ENCODE measurements around the gene FAM200C. TPM values are rescaled to one million over a fixed set of nuclear protein-coding genes. Genes with fewer than 3 reads are reported as not detected.
"Not testable (repeated sequence)": the region's sequence is repeated elsewhere in the genome, so short reads cannot be mapped to it uniquely, and the experiment has no call there.

The FAM200C gene
- total RNA-seq, 2 donors from 2014 or later = 2.4 to 2.7 TPM

DNA sequence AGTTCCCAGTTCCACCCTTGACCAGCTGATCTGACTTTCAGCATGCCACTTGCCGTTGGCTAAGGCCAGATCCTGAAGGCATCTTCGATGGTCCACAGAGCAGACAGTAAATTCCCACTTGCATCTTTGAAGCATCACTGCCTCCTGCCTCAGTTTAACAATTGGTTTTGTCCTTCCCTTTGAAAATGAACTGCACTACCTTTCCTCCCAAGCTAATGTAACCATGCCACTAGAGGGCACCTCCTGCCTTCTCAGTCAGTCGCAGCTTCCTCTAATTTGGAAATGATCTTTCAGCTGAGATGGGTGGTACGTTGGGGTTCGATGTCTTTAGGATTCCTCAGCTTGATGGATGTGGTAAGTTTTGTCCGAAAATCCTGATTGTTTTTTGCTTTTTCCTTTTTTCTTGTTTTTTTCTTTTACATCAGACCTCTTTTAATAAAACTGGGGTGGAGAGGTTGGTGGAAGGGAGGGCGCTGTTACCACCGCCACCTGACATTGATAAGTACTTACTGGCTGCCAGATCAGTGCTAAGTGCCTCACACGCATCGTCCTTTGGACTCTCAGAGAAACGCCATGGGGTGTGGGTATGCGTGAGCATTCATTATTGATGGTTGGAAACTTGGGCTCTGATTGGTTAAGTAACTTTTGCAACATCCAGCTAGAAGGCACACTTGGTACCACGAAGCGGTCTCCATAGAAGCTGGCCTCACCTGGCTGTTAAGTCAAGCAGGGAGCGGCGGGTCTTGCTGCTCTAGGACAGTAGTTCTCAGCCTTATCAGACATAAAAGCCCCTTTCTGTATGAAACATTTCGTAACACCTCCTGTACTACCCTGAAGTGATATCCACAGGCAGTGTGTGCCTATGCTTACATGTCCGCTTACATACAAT lies 38.7 kb upstream of the FAM200C start:
- H3K9me3 ChIP-seq (ENCODE audit: control insufficient read depth, low read length) = no peaks in the 10 kb centered on the region
- peak overlapping the region; percentile 46 for H3K4me3 Mint-ChIP-seq
- peak overlapping the region; percentile 60 for H3K4me3 ChIP-seq (ENCODE audit: low read length)
- no peak overlapping the region for H3K27ac Mint-ChIP-seq
- DNase-seq = peak; percentile 88
- no peaks in the 10 kb centered on the region for H3K36me3 Mint-ChIP-seq (ENCODE audit: low read depth)
- H3K4me1 ChIP-seq (ENCODE audit: control insufficient read depth, insufficient read depth, low read length) = no peaks in the 10 kb centered on the region
- WGBS, 2 experiments (ENCODE audit: insufficient coverage in 1 of 2, insufficient read length in 1 of 2) = 19% methylated on average over 5 to 17 of the region's 18 CpGs
- H3K27ac ChIP-seq (ENCODE audit: low read depth, low read length) = no peak overlapping the region
- H3K9me3 Mint-ChIP-seq = no peaks in the 10 kb centered on the region
- no peaks in the 10 kb centered on the region for H3K36me3 ChIP-seq (ENCODE audit: control insufficient read depth, insufficient read depth, low read length)
- no peak overlapping the region for H3K9ac ChIP-seq (ENCODE audit: extremely low read depth, low read length, poor library complexity, severe bottlenecking)
- H3K27me3 Mint-ChIP-seq (ENCODE audit: insufficient read depth) = peaks cover 17% of the 10 kb centered on the region
- peak; percentile 91 for TF ChIP-seq CTCF (conservative IDR thresholded peaks at IDR 0.05)
- H3K27me3 ChIP-seq (ENCODE audit: control insufficient read depth, insufficient read depth, low read length, poor library complexity, severe bottlenecking) = no peaks in the 10 kb centered on the region
- H3K4me1 Mint-ChIP-seq = peaks cover 7% of the 10 kb centered on the region

DNA sequence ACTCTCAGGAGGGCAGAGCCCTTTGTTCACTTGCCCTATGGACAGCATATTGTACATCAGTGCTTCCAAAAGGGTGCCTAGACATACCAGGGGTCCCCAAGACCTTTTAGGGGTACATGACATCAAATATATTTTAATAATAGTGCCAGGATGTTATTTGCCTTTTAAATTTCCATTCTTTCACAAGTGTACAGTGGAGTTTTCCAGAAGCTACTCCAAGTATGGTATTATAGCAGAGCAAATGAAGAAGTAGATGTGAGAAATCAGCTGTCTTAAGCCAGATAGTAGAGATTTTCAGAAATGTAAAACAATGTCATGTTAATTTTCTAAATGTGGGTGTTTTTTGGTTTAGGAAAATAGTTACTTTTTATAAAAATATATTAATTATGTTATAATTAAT lies 37.4 kb upstream of the FAM200C start:
- H3K4me3 ChIP-seq (ENCODE audit: low read length) = no peak overlapping the region
- no peaks in the 10 kb centered on the region for H3K36me3 ChIP-seq (ENCODE audit: control insufficient read depth, insufficient read depth, low read length)
- no peaks in the 10 kb centered on the region for H3K36me3 Mint-ChIP-seq (ENCODE audit: low read depth)
- H3K9me3 ChIP-seq (ENCODE audit: control insufficient read depth, low read length) = no peaks in the 10 kb centered on the region
- H3K4me3 Mint-ChIP-seq = no peak overlapping the region
- DNase-seq = no peak
- no peak overlapping the region for H3K9ac ChIP-seq (ENCODE audit: extremely low read depth, low read length, poor library complexity, severe bottlenecking)
- H3K4me1 Mint-ChIP-seq = peaks cover 7% of the 10 kb centered on the region
- no peak for TF ChIP-seq CTCF (conservative IDR thresholded peaks at IDR 0.05)
- H3K27ac Mint-ChIP-seq = no peak overlapping the region
- H3K9me3 Mint-ChIP-seq = no peaks in the 10 kb centered on the region
- no peaks in the 10 kb centered on the region for H3K4me1 ChIP-seq (ENCODE audit: control insufficient read depth, insufficient read depth, low read length)
- no peaks in the 10 kb centered on the region for H3K27me3 ChIP-seq (ENCODE audit: control insufficient read depth, insufficient read depth, low read length, poor library complexity, severe bottlenecking)
- H3K27ac ChIP-seq (ENCODE audit: low read depth, low read length) = no peak overlapping the region
- peaks cover 17% of the 10 kb centered on the region for H3K27me3 Mint-ChIP-seq (ENCODE audit: insufficient read depth)

GRCh38 chr5:160436661-160437060 lies 36.8 kb upstream of the FAM200C start:
- not testable (repeated sequence) for H3K27ac ChIP-seq (ENCODE audit: low read depth, low read length); H3K4me1 ChIP-seq (ENCODE audit: control insufficient read depth, insufficient read depth, low read length); H3K36me3 Mint-ChIP-seq (ENCODE audit: low read depth); H3K4me1 Mint-ChIP-seq; H3K4me3 ChIP-seq (ENCODE audit: low read length); H3K36me3 ChIP-seq (ENCODE audit: control insufficient read depth, insufficient read depth, low read length); H3K4me3 Mint-ChIP-seq; H3K9ac ChIP-seq (ENCODE audit: extremely low read depth, low read length, poor library complexity, severe bottlenecking); H3K27ac Mint-ChIP-seq; DNase-seq; H3K9me3 ChIP-seq (ENCODE audit: control insufficient read depth, low read length); H3K9me3 Mint-ChIP-seq; H3K27me3 ChIP-seq (ENCODE audit: control insufficient read depth, insufficient read depth, low read length, poor library complexity, severe bottlenecking)
- peaks cover 17% of the 10 kb centered on the region for H3K27me3 Mint-ChIP-seq (ENCODE audit: insufficient read depth)
- WGBS, 2 experiments (ENCODE audit: insufficient coverage in 1 of 2, insufficient read length in 1 of 2) = 64 to 71% methylated on average over 4 to 6 of the region's 6 CpGs

Measured in endodermal cell (in vitro differentiated cells).